SH-SY5Y (cell line): ENCODE measurements around the gene CACHD1.

Source experiments
- GATA2 ChIP-seq: IDR thresholded peaks from 2 replicates; pipeline ENCODE4 v1.6.1; 2011; ENCODE audit warnings: mild to moderate bottlenecking, low read depth, low read length
- GATA3 ChIP-seq: IDR thresholded peaks from 2 replicates; pipeline ENCODE4 v1.6.1; 2011; ENCODE audit warnings: low read depth, mild to moderate bottlenecking, low read length, moderate library complexity

GRCh38 chr1:64421377-64421776 is 48.6 kb upstream of the CACHD1 start:
- TF ChIP-seq GATA2: no peak
- no peak for TF ChIP-seq GATA3
